Smooth muscle cell (in vitro differentiated cells): Measurements from ENCODE around the gene MEI4. TPM values are rescaled to one million over a fixed set of nuclear protein-coding genes. Genes with fewer than 3 reads are reported as not detected.
"Not testable (repeated sequence)": the region's sequence is repeated elsewhere in the genome, so short reads cannot be mapped to it uniquely, and the experiment has no call there.

Experiments
- DNase-seq: peaks from one replicate; lab custom pipeline; 2025; ENCODE audit not compliant: unreplicated experiment; lab: John Stamatoyannopoulos, UW
- H2AFZ ChIP-seq: fragments of 200-600 bp; sonication (generic); 2 replicates; pipeline ENCODE4 v1.6.0; 2016; ENCODE audit warnings: antibody characterized with exemption, low read depth, mild to moderate bottlenecking
- H3F3A ChIP-seq: fragments of 200-600 bp; sonication (generic); 2 replicates; pipeline ENCODE4 v1.6.0; 2017; ENCODE audit warnings: antibody characterized with exemption, low read depth
- H3K27ac ChIP-seq: fragments of 200-600 bp; sonication (generic); 2 replicates; pipeline ENCODE4 v1.5.1; 2016; ENCODE audit warnings: low read depth, mild to moderate bottlenecking
- H3K27me3 ChIP-seq: fragments of 200-600 bp; sonication (generic); 2 replicates; pipeline ENCODE4 v1.6.1; 2016; ENCODE audit warnings: low read depth, mild to moderate bottlenecking
- H3K36me3 ChIP-seq: fragments of 200-600 bp; sonication (generic); 2 replicates; pipeline ENCODE4 v1.5.1; 2016; ENCODE audit warnings: low read depth
- H3K4me1 ChIP-seq: fragments of 200-600 bp; sonication (generic); 2 replicates; pipeline ENCODE4 v1.5.1; 2016; ENCODE audit warnings: low read depth
- H3K4me2 ChIP-seq: fragments of 200-600 bp; sonication (generic); 2 replicates; pipeline ENCODE4 v1.6.0; 2016; ENCODE audit warnings: mild to moderate bottlenecking
- H3K4me3 ChIP-seq: fragments of 200-600 bp; sonication (generic); 2 replicates; pipeline ENCODE4 v1.5.1; 2016; ENCODE audit warnings: mild to moderate bottlenecking
- H3K79me2 ChIP-seq: fragments of 200-600 bp; sonication (generic); 2 replicates; pipeline ENCODE4 v1.6.0; 2016; ENCODE audit warnings: low read depth, mild to moderate bottlenecking
- H3K9ac ChIP-seq: fragments of 200-600 bp; sonication (generic); 2 replicates; pipeline ENCODE4 v1.6.0; 2016; ENCODE audit warnings: low read depth
- H3K9me3 ChIP-seq: fragments of 200-600 bp; sonication (generic); replicated peaks from 2 replicates; pipeline ENCODE4 v1.5.1; 2016; ENCODE audit warnings: low read depth
- H4K20me1 ChIP-seq: fragments of 200-600 bp; sonication (generic); 2 replicates; pipeline ENCODE4 v1.6.0; 2016; ENCODE audit warnings: low read depth
- WGBS: methylation state at CpG from one replicate; pipeline ENCODE4 v1.1.7; 2016; ENCODE audit warnings: low lambda C conversion rate; 5-methylcytosine and 5-hydroxymethylcytosine counted together
- polyA plus RNA-seq: library from polyadenylated mRNA; unstranded; fragments of >200 nt; fragmentation: Nextera tagmentation; extraction: Ambion mirVana; gene quantifications from 2 replicates; pipeline ENCODE4 v1.2.1, GENCODE V29; 2016
- total RNA-seq: library from RNA; depleted of rRNA; stranded (reverse); fragments of >200 nt; gene quantifications from 2 replicates; pipeline ENCODE4 v1.2.3, GENCODE V29; 2014
- TF ChIP-seq, protein P1 (sequence below): fragments of 200-600 bp; sonication (generic); IDR thresholded peaks from 2 replicates; pipeline ENCODE4 v1.5.1; 2017; ENCODE audit warnings: borderline replicate concordance, mild to moderate bottlenecking, antibody characterized with exemption; ENCODE audit not compliant: insufficient read depth, poor library complexity, severe bottlenecking

MEI4 gene
- total and polyA plus RNA-seq, 2 experiments from 2014 or later = 0.27 TPM; not detected in 1

DNA sequence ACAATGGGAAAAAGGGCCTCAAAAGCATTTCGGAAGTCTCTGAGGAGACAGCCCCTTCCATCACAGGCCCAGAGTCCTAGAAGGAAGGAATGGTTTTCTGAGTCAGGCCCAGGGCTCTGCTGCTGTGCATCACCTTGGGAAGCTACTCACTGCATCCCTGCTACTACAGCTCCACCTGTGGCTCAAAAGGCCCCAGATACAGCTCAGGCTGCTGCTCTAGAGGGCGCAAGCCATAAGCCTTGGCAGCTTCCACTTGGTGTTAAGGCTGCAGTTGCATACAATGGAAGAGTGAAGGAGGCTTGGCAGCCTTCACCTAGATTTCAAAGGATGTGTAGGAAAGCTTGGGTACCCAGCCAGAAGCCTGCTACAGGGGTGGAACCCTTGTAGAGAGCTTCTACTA is 54.8 kb downstream of the MEI4 start:
- Histone ChIP-seq H3K4me3 (no peak overlapping the region), H3K27me3 (no peaks in the 10 kb centered on the region), H4K20me1 (no peaks in the 10 kb centered on the region), H3K27ac (no peak overlapping the region), H3K79me2 (no peaks in the 10 kb centered on the region), H3K9me3 (no peaks in the 10 kb centered on the region), H3K4me1 (no peaks in the 10 kb centered on the region), H3K9ac (no peak overlapping the region), H3F3A (no peaks in the 10 kb centered on the region), H3K4me2 (no peak overlapping the region), H3K36me3 (no peaks in the 10 kb centered on the region), H2AFZ (no peak overlapping the region)
- 81% methylated on average over 2 of the region's 2 CpGs for WGBS
- no peak for DNase-seq
- TF ChIP-seq, protein P1, sequence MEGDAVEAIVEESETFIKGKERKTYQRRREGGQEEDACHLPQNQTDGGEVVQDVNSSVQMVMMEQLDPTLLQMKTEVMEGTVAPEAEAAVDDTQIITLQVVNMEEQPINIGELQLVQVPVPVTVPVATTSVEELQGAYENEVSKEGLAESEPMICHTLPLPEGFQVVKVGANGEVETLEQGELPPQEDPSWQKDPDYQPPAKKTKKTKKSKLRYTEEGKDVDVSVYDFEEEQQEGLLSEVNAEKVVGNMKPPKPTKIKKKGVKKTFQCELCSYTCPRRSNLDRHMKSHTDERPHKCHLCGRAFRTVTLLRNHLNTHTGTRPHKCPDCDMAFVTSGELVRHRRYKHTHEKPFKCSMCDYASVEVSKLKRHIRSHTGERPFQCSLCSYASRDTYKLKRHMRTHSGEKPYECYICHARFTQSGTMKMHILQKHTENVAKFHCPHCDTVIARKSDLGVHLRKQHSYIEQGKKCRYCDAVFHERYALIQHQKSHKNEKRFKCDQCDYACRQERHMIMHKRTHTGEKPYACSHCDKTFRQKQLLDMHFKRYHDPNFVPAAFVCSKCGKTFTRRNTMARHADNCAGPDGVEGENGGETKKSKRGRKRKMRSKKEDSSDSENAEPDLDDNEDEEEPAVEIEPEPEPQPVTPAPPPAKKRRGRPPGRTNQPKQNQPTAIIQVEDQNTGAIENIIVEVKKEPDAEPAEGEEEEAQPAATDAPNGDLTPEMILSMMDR = no peak

DNA sequence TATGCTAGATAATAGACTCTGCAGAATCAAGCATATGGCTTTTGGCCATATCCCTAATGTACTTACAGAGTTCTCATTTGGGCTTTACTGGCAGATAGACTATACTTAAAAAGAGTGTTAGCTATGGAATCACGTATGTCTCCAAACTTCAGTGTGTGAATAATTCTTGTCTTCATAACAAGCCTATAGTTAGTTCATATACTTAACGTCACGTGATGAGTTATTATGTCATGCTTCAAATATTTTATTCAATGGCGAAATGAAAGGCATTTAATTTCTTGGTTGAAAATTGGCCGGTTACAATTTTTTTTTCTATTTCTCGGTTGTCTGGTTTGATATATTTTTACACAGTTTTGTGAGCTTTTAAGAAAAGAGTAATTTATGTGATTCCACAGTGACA is 62.7 kb downstream of the MEI4 start:
- no peaks in the 10 kb centered on the region for H3K4me1 ChIP-seq
- H3F3A ChIP-seq = no peaks in the 10 kb centered on the region
- TF ChIP-seq, protein P1 = no peak
- H3K27me3 ChIP-seq = no peaks in the 10 kb centered on the region
- no peak overlapping the region for H3K9ac ChIP-seq
- 92% methylated on average over 6 of the region's 6 CpGs for WGBS
- H3K9me3 ChIP-seq = no peaks in the 10 kb centered on the region
- H4K20me1 ChIP-seq = no peaks in the 10 kb centered on the region
- no peaks in the 10 kb centered on the region for H3K79me2 ChIP-seq
- no peak overlapping the region for H3K27ac ChIP-seq
- no peaks in the 10 kb centered on the region for H3K36me3 ChIP-seq
- H2AFZ ChIP-seq = no peak overlapping the region
- DNase-seq = no peak
- no peak overlapping the region for H3K4me2 ChIP-seq
- no peak overlapping the region for H3K4me3 ChIP-seq

DNA sequence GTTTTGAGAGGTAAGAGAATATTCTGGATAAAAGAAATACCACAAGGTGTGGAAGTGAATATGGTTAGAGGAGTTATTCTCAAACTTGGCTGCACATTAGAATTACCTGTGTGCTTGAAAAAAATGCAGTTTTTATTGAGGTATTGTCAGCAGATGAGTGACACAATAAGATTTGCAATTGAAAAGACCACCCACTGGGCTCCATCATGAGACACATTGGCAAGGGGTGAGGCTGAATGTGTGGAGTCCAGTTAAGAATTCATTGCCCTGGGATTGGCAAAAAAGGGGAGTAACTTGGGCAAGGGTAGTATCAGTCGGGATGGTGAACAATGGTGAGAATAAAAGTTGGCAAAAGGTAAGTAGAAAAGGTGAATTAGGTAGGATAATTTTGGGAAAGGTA is 63.5 kb downstream of the MEI4 start:
- no peak for DNase-seq
- H3K36me3 ChIP-seq = no peaks in the 10 kb centered on the region

DNA sequence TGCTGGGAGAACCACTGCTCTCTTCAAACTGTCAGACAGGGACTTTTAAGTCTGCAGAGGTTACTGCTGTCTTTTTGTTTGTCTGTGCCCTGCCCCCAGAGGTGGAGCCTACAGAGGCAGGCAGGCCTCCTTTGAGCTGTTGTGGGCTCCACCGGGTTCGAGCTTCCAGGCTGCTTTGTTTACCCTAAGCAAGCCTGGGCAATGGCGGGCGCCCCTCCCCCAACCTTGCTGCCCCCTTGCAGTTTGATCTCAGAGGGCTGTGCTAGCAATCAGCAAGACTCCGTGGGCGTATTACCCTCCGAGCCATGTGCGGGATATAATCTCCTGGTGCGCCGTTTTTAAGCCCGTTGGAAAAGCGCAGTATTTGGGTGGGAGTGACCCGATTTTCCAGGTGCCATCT is 83.2 kb downstream of the MEI4 start:
- not testable (repeated sequence) for H3K27ac ChIP-seq, H3K4me2 ChIP-seq, DNase-seq, H3K4me3 ChIP-seq, H3F3A ChIP-seq, H3K79me2 ChIP-seq, H2AFZ ChIP-seq, H3K36me3 ChIP-seq, H3K4me1 ChIP-seq, H3K9me3 ChIP-seq, H4K20me1 ChIP-seq, H3K9ac ChIP-seq, H3K27me3 ChIP-seq
- WGBS = 90% methylated on average over 13 of the region's 13 CpGs

More for the DNA sequence above, 63.5 kb downstream of the MEI4 start:
- no peaks in the 10 kb centered on the region for H3K79me2 ChIP-seq
- H3K9me3 ChIP-seq = no peaks in the 10 kb centered on the region
- no peak overlapping the region for H3K9ac ChIP-seq
- no peaks in the 10 kb centered on the region for H4K20me1 ChIP-seq
- H3K4me1 ChIP-seq = no peaks in the 10 kb centered on the region
- 63% methylated on average over 1 of the region's 1 CpG for WGBS
- no peak overlapping the region for H3K4me2 ChIP-seq
- no peaks in the 10 kb centered on the region for H3F3A ChIP-seq
- no peak overlapping the region for H3K27ac ChIP-seq
- no peak overlapping the region for H2AFZ ChIP-seq
- H3K4me3 ChIP-seq = no peak overlapping the region
- TF ChIP-seq, protein P1 = no peak
- H3K27me3 ChIP-seq = no peaks in the 10 kb centered on the region
